Common myeloid progenitor, CD34-positive (primary cell): Measurements from ENCODE around the gene GPI.

Experiments
- CTCF ChIA-PET: fragments of 350-600 bp; sonication (Branson Sonifier 250); formaldehyde crosslinking; loops from one replicate; lab custom pipeline; 2021; ENCODE audit warnings: antibody characterized with exemption; lab: Charles Lee
- POLR2A ChIA-PET: fragments of 350-600 bp; sonication (Branson Sonifier 250); formaldehyde crosslinking; loops from one replicate; lab custom pipeline; 2021; ENCODE audit warnings: antibody characterized with exemption; lab: Charles Lee
- DNase-seq, 3 donors: peaks; one replicate each; pipeline versions ENCODE4 v3.0.0 to v3.0.0-alpha.2; 2013
- H3K27ac ChIP-seq, 2 experiments: 1 replicate in 1 of 2; 2 replicates in 1 of 2; pipeline ENCODE4 v1.7.0; 2013; ENCODE audit warnings: inconsistent platforms in 2 of 2, low read length in 2 of 2, mild to moderate bottlenecking in 2 of 2, low read depth in 1 of 2, moderate library complexity in 1 of 2; ENCODE audit not compliant: severe bottlenecking in 2 of 2, insufficient read depth in 1 of 2, poor library complexity in 1 of 2
- H3K27me3 ChIP-seq, 5 experiments: replicated peaks in 2 of 5; 1 replicate in 3 of 5; 2 replicates in 2 of 5; pipeline versions ENCODE4 v1.6.1 to v1.7.0; 2013; ENCODE audit warnings: low read length in 4 of 5, mild to moderate bottlenecking in 2 of 5, moderate library complexity in 2 of 5, inconsistent platforms in 1 of 5; ENCODE audit not compliant: insufficient read depth in 5 of 5, control insufficient read depth in 4 of 5
- H3K36me3 ChIP-seq, 4 experiments: 1 replicate in 2 of 4; 2 replicates in 2 of 4; pipeline versions ENCODE4 v1.6.1 to v1.7.0; 2013; ENCODE audit warnings: low read length in 3 of 4, control low read depth in 1 of 4, mild to moderate bottlenecking in 1 of 4; ENCODE audit not compliant: control insufficient read depth in 4 of 4, insufficient read depth in 4 of 4
- H3K4me1 ChIP-seq, 4 experiments: 1 replicate in 3 of 4; 2 replicates in 1 of 4; pipeline versions ENCODE4 v1.6.1 to v1.7.1; 2013; ENCODE audit warnings: low read length in 3 of 4, mild to moderate bottlenecking in 3 of 4, control low read depth in 1 of 4, inconsistent platforms in 1 of 4, moderate library complexity in 1 of 4; ENCODE audit not compliant: control insufficient read depth in 4 of 4, insufficient read depth in 4 of 4; ENCODE audit errors: control extremely low read depth in 1 of 4
- H3K4me3 ChIP-seq, 7 experiments: 1 replicate in 4 of 7; 2 replicates in 3 of 7; pipeline versions ENCODE4 v1.5.1 to v1.7.0; 2013; ENCODE audit warnings: mild to moderate bottlenecking in 7 of 7, low read length in 6 of 7, moderate library complexity in 6 of 7, inconsistent platforms in 2 of 7, low read depth in 2 of 7, control low read depth in 1 of 7; ENCODE audit not compliant: insufficient read depth in 4 of 7, control insufficient read depth in 1 of 7; ENCODE audit errors: extremely low read depth in 1 of 7
- H3K9me3 ChIP-seq, 5 experiments: 1 replicate in 4 of 5; 2 replicates in 1 of 5; pipeline versions ENCODE4 v1.6.1 to v1.7.1; 2013; ENCODE audit warnings: low read length in 4 of 5, mild to moderate bottlenecking in 2 of 5, inconsistent platforms in 1 of 5, low read depth in 1 of 5, moderate library complexity in 1 of 5; ENCODE audit not compliant: control insufficient read depth in 4 of 5, insufficient read depth in 2 of 5; ENCODE audit errors: control extremely low read depth in 1 of 5
- WGBS: methylation state at CpG from one replicate; pipeline ENCODE4 v1.1.5; 2013; ENCODE audit not compliant: insufficient coverage; 5-methylcytosine and 5-hydroxymethylcytosine counted together

The GPI gene

GRCh38 chr19:34350161-34350561, 14.8 kb upstream of the GPI start:
- ChIA-PET POLR2A (no interaction called here), CTCF (interaction anchor here (1.1 to 1.3 kb wide), 2 partner anchors 34 to 88 kb away, joined by 3 read pairs; no protein-coding TSS in a partner anchor)
- Histone ChIP-seq H3K27me3 (no peaks in the 10 kb centered on the region), H3K9me3 (peaks cover 0 to 3% (median 0%) of the 10 kb centered on the region in 5 experiments), H3K27ac (no peak overlapping the region), H3K4me3 (no peak overlapping the region), H3K36me3 (peaks cover 0 to 13% (median 3%) of the 10 kb centered on the region in 4 experiments), H3K4me1 (no peaks in the 10 kb centered on the region)
- 70% methylated on average over 4 of the region's 7 CpGs for WGBS
- DNase-seq: no peak

DNA sequence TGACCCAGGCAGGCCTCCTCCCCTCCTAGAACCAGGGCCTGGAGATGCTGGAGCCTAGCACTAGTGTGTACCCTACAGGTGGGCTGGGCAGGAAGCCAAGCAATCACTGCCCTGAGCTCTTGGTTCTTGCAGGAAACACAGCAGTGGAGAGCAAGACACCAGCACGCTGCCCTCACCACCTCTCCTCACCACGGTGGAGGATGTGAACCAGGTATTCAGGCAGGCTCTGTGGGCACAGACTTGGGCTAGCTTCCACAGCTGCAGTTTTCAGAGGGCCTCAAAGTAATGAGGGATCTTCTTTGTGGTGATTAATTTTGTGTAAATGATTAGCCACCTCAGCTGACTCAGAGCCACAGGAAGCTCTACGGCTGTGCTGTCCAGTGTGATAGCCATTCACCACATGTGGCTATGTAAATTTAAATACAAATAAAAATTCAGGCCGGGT, 13.6 kb upstream of the GPI start:
- H3K36me3 ChIP-seq: peaks cover 0 to 13% (median 3%) of the 10 kb centered on the region in 4 experiments
- no peak overlapping the region for H3K27ac ChIP-seq
- no peak for DNase-seq

DNA sequence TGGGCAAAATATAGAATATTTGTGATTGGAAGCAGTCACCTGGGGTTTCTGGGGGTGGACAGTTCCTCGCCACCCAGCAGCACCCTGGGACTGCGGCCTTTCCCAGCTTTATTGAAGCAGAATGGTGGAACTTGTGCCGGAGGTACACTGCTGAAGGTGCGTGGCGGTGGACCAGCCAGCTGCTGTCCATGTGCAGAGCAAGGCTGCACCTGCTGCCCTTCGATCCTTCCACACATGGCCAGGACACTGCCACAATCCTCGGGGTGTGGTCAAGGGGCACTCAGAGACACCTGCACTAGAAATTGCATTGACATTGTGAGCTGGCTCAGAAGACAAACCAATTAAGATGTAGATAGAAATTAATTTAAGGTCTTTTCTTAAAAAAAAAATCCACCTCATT, 11.4 kb upstream of the GPI start:
- Histone ChIP-seq H3K36me3 (peaks cover 0 to 13% (median 3%) of the 10 kb centered on the region in 4 experiments), H3K27ac (no peak overlapping the region), H3K4me1 (peaks cover 3 to 5% (median 5%) of the 10 kb centered on the region in 4 experiments), H3K9me3 (no peaks in the 10 kb centered on the region), H3K27me3 (no peaks in the 10 kb centered on the region), H3K4me3 (no peak overlapping the region)
- 100% methylated on average over 6 of the region's 7 CpGs for WGBS
- DNase-seq: no peak
- CTCF ChIA-PET: interaction anchor here (0.8 to 1.3 kb wide), 3 partner anchors 12 to 77 kb away, joined by 3 to 4 read pairs (median 3); partner anchors contain the start of gene GPI
- POLR2A ChIA-PET: interaction anchor here (0.6 kb wide), 1 partner anchor 33 kb away, joined by 3 read pairs; no protein-coding TSS in a partner anchor

More for the DNA sequence above, 13.6 kb upstream of the GPI start:
- CTCF ChIA-PET: interaction anchor here (1.0 kb wide), 1 partner anchor 15 kb away, joined by 3 read pairs; no protein-coding TSS in a partner anchor
- no peaks in the 10 kb centered on the region for H3K9me3 ChIP-seq
- WGBS: 100% methylated on average over 2 of the region's 4 CpGs
- no peaks in the 10 kb centered on the region for H3K4me1 ChIP-seq
- H3K27me3 ChIP-seq: no peaks in the 10 kb centered on the region
- POLR2A ChIA-PET: interaction anchor here (0.6 kb wide), 2 partner anchors 92 to 522 kb away, joined by 3 to 4 read pairs; no protein-coding TSS in a partner anchor
- H3K4me3 ChIP-seq: no peak overlapping the region

- Histone ChIP-seq H3K4me3 (no peak overlapping the region), H3K27me3 (no peaks in the 10 kb centered on the region), H3K36me3 (peaks cover 0 to 6% (median 1%) of the 10 kb centered on the region in 4 experiments), H3K27ac (no peak overlapping the region), H3K4me1 (peaks cover 6 to 18% (median 15%) of the 10 kb centered on the region in 4 experiments), H3K9me3 (no peaks in the 10 kb centered on the region)
- 100% methylated on average over 3 of the region's 8 CpGs for WGBS
- ChIA-PET CTCF (interaction anchor here (0.9 to 2.3 kb wide), 3 partner anchors 8 to 84 kb away, joined by 3 to 11 read pairs (median 3); no protein-coding TSS in a partner anchor), POLR2A (no interaction called here)
- no peak for DNase-seq
These were observed 9.8 kb upstream of the GPI start for GRCh38 chr19:34355201-34355600.

DNA sequence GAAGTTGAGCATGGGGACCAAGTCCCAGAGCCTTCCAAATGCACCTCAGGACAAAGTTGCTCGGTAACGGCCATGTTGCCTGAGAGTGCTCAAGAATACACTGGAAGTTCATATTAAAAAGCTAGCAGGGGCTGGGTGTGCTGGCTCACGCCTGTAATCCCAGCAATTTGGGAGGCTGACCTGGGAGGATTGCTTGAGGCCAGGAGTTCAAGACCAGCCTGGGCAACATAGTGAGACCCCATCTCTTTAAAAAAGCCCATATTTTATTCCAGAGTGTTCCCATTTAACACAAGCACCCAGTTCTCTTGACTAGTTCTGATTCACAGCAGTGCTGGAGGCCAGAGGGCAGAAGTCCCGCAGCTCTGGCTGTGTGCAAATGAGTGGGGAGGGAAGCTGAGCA, 8.1 kb upstream of the GPI start:
- Histone ChIP-seq H3K4me1 (peaks cover 6 to 18% (median 15%) of the 10 kb centered on the region in 4 experiments), H3K9me3 (no peaks in the 10 kb centered on the region), H3K36me3 (peaks cover 0 to 6% (median 1%) of the 10 kb centered on the region in 4 experiments), H3K27ac (no peak overlapping the region), H3K27me3 (no peaks in the 10 kb centered on the region), H3K4me3 (no peak overlapping the region)
- CTCF ChIA-PET: interaction anchor here (1.2 to 2.3 kb wide), 2 partner anchors 10 to 75 kb away, joined by 3 to 11 read pairs; no protein-coding TSS in a partner anchor
- POLR2A ChIA-PET: no interaction called here
- DNase-seq: no peak
- WGBS: 100% methylated on average over 4 of the region's 4 CpGs

DNA sequence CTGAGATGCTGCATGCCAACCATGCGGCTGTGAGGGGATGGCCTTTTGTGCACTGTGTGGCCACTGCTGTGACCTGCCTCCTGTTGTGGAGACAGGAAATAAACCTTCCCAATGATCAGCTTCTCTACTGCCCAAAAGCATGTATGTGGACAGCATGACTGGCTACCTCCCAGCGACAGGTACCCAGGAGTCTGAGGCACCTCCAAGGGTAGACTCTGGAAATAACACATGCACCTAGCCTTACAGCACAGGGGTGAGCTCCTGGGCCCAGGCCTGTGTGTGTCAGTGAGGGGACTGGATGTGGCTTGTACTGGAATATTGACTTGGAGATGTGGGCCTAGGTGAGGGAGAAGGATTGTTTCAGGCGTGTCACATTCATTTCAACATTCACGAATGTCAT, 7.6 kb upstream of the GPI start:
- ChIA-PET CTCF (interaction anchor here (1.2 kb wide), 1 partner anchor 74 kb away, joined by 3 read pairs; no protein-coding TSS in a partner anchor), POLR2A (no interaction called here)
- no peaks in the 10 kb centered on the region for H3K27me3 ChIP-seq
- H3K36me3 ChIP-seq: peaks cover 0 to 6% (median under 1%) of the 10 kb centered on the region in 4 experiments
- no peak overlapping the region for H3K27ac ChIP-seq
- H3K4me1 ChIP-seq: peaks cover 6 to 18% (median 15%) of the 10 kb centered on the region in 4 experiments
- H3K9me3 ChIP-seq: no peaks in the 10 kb centered on the region
- DNase-seq: no peak
- 100% methylated on average over 3 of the region's 4 CpGs for WGBS
- no peak overlapping the region for H3K4me3 ChIP-seq
